T-helper 17 cell (primary cell): ENCODE results near the gene ST6GALNAC1. TPM values are rescaled to one million over a fixed set of nuclear protein-coding genes. Genes with fewer than 3 reads are reported as not detected.
"Not testable (repeated sequence)": the region's sequence is repeated elsewhere in the genome, so short reads cannot be mapped to it uniquely, and the experiment has no call there.

Experiments used
- ATAC-seq: fragments of 150-1000 bp; cut with Tn5 transposase; 2 replicates; pipeline ENCODE4 v1.10.0; 2021; ENCODE audit warnings: mild to moderate bottlenecking, moderate library complexity
- DNase-seq, 3 donors: peaks; one replicate each; pipeline versions ENCODE4 v3.0.0 to v3.0.0-alpha.2; 2020 to 2021
- H3K9me3 ChIP-seq: one replicate; pipeline ENCODE4 v1.7.0; 2013; ENCODE audit warnings: low read length, mild to moderate bottlenecking; ENCODE audit not compliant: control insufficient read depth, poor library complexity, severe bottlenecking
- H3K27ac Mint-ChIP-seq: one replicate; pipeline ENCODE4 v1.8.0; 2022; ENCODE audit warnings: mild to moderate bottlenecking, moderate library complexity, mixed read lengths
- H3K27me3 Mint-ChIP-seq: one replicate; pipeline ENCODE4 v1.8.0; 2022; ENCODE audit warnings: mixed read lengths
- H3K36me3 Mint-ChIP-seq: one replicate; pipeline ENCODE4 v1.8.0; 2022; ENCODE audit warnings: low read depth, mixed read lengths
- H3K4me1 Mint-ChIP-seq: one replicate; pipeline ENCODE4 v1.8.0; 2022; ENCODE audit warnings: mild to moderate bottlenecking, mixed read lengths
- H3K4me3 Mint-ChIP-seq: one replicate; pipeline ENCODE4 v1.8.0; 2022; ENCODE audit warnings: mild to moderate bottlenecking, moderate library complexity, mixed read lengths
- total RNA-seq, 4 donors: library from RNA in 2 of 4; stranded (reverse) in 2 of 4; gene quantifications; one replicate each; pipeline ENCODE4 v1.2.3 and lab custom pipeline; 2022 to 2026

ST6GALNAC1 gene
- total RNA-seq, 2 donors from 2014 or later = 4.1 to 8.4 TPM

DNA sequence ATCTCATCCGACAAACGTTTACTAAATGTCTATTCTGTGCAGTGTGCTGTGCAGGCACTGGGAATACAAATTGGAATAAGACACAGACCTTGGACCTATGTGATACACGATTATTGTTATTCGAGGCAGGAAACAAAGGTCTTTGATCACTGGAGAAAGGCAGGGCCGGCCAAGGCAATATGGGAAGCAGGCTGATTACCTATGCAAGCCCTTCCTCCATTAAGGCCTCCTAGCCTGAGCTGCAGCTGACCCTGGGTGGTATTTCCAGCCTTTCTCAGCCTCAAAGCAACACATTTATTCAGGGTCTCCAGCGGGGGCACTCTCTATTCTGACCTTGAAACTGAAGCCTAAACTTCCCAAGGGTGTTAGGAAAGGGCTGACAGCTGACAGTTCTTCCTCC, 13.4 kb downstream of the ST6GALNAC1 start:
- no peak for DNase-seq

GRCh38 chr17:76627510-76627909, 16.0 kb downstream of the ST6GALNAC1 start:
- peaks cover 5% of the 10 kb centered on the region for H3K4me1 Mint-ChIP-seq
- no peak overlapping the region for H3K27ac Mint-ChIP-seq
- peaks cover 2% of the 10 kb centered on the region for H3K36me3 Mint-ChIP-seq
- no peak overlapping the region for H3K4me3 Mint-ChIP-seq
- ATAC-seq (no peak), DNase-seq (no peak)
- H3K27me3 Mint-ChIP-seq = peaks cover 10% of the 10 kb centered on the region
- H3K9me3 ChIP-seq = no peaks in the 10 kb centered on the region

More for the DNA sequence above, 13.4 kb downstream of the ST6GALNAC1 start:
- Mint-ChIP-seq H3K4me1 (no peaks in the 10 kb centered on the region), H3K27ac (peak overlapping the region; percentile 29), H3K36me3 (peaks cover 2% of the 10 kb centered on the region), H3K4me3 (no peak overlapping the region), H3K27me3 (peaks cover 5% of the 10 kb centered on the region)
- H3K9me3 ChIP-seq = no peaks in the 10 kb centered on the region
- no peak for ATAC-seq

GRCh38 chr17:76626442-76626841, 17.1 kb downstream of the ST6GALNAC1 start:
- Mint-ChIP-seq H3K36me3 (peaks cover 2% of the 10 kb centered on the region), H3K4me1 (peaks cover 5% of the 10 kb centered on the region), H3K4me3 (no peak overlapping the region), H3K27ac (no peak overlapping the region), H3K27me3 (peaks cover 10% of the 10 kb centered on the region)
- H3K9me3 ChIP-seq = no peaks in the 10 kb centered on the region
- DNase-seq (no peak), ATAC-seq (no peak)

DNA sequence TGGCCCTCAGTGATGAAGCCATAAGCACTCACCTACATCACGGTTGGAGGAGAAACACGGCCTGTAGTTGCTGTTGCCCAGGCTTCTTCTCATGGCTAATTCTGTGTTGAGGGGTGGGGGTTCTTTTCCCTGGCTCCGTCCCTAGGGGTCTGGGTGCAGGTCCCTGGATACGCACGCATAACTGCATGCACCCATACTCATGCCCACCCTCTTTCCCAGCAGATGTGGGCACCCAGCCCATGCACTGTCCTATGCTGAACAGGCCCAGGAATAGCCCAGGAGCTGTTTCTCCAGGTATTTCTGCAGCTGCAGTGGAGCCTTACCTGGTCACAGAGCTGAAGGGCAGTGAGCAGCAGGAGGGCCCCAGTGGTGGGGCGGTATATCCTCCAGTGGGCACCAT, 18.1 kb downstream of the ST6GALNAC1 start:
- no peaks in the 10 kb centered on the region for H3K9me3 ChIP-seq
- no peak overlapping the region for H3K27ac Mint-ChIP-seq
- DNase-seq = no peak
- H3K4me3 Mint-ChIP-seq = no peak overlapping the region
- peaks cover 10% of the 10 kb centered on the region for H3K27me3 Mint-ChIP-seq
- ATAC-seq = no peak
- H3K36me3 Mint-ChIP-seq = peaks cover 2% of the 10 kb centered on the region
- peaks cover 5% of the 10 kb centered on the region for H3K4me1 Mint-ChIP-seq

DNA sequence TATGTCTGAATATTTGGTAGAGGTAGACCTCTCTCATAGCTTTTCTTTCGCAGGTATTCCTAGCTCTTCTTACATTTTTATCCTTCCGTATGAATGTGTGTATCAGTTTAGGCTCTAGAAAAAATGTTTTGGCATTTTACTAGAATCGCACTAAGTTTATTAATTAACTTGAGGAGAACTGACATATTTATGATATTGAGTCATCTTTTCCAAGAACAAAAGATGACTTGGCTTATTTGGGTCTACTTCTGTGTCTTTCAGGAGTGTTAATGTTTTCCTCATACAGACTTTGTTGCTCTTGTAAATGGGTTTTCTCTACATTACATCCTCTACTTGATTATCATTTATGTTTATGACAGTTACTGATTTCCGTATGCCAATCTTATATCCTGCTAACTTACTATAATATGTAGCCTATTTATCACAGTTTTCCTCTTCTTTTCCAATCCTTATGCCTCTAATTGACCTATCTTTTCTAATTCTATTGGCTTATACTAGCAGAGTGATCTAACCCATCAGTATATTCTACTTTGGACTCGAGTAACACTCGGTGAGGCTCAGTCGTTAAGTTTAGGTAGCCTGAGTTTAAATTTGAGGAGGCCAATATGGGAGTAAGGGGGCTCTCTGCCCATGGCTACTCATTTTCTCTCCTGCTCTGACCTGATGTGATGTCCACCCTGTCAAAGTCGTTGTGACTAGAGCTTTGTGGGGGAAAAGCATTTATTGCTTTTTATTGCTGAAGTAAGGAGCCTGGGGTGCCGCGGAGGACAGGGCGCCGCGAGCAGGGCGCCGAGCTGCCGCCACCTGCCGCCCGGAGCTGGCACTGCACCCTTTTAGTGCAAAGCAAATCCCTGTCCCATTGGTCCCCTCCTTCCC, 20.0 kb downstream of the ST6GALNAC1 start:
- Mint-ChIP-seq H3K36me3 (peaks cover 2% of the 10 kb centered on the region), H3K27me3 (peaks cover 10% of the 10 kb centered on the region), H3K4me1 (peaks cover 5% of the 10 kb centered on the region), H3K4me3 (no peak overlapping the region), H3K27ac (peak overlapping the region; percentile 92)
- DNase-seq (peak; percentile 57 to 80 (median 62)), ATAC-seq (peak; percentile 98)
- no peaks in the 10 kb centered on the region for H3K9me3 ChIP-seq

DNA sequence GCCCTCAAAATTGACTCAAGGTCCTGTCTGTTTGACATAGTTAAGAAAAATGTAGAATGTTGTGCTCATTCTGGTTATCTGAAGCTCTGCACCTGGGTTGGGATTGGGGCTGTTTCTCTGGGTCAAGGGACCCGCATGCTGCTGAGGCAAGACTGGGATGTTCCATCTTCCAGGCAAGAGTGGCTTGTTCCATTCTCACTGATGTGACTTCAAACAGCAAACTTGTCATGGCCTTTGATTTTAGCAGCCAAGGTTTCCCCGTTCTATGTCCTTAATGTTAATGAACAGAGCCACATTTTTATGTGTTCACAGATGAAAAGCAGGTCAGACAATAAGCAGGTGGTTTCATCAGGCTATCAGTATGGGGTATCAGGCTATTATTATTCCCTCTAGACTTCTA, 25.7 kb downstream of the ST6GALNAC1 start:
- Mint-ChIP-seq H3K4me3 (no peak overlapping the region), H3K27ac (peak overlapping the region; percentile 73), H3K27me3 (no peaks in the 10 kb centered on the region), H3K36me3 (no peaks in the 10 kb centered on the region), H3K4me1 (no peaks in the 10 kb centered on the region)
- no peaks in the 10 kb centered on the region for H3K9me3 ChIP-seq
- DNase-seq (no peak), ATAC-seq (no peak)

- Mint-ChIP-seq H3K4me1 (no peaks in the 10 kb centered on the region), H3K27me3 (peaks cover 13% of the 10 kb centered on the region), H3K27ac (no peak overlapping the region), H3K36me3 (peaks cover 3% of the 10 kb centered on the region), H3K4me3 (no peak overlapping the region)
- no peaks in the 10 kb centered on the region for H3K9me3 ChIP-seq
- DNase-seq (no peak), ATAC-seq (no peak)
These were observed 28.5 kb downstream of the ST6GALNAC1 start for GRCh38 chr17:76614912-76615617.

GRCh38 chr17:76614064-76614759, 29.3 kb downstream of the ST6GALNAC1 start:
- H3K4me3 Mint-ChIP-seq, ATAC-seq, DNase-seq, H3K9me3 ChIP-seq, H3K36me3 Mint-ChIP-seq, H3K4me1 Mint-ChIP-seq, H3K27ac Mint-ChIP-seq: not testable (repeated sequence)
- H3K27me3 Mint-ChIP-seq = peaks cover 16% of the 10 kb centered on the region

DNA sequence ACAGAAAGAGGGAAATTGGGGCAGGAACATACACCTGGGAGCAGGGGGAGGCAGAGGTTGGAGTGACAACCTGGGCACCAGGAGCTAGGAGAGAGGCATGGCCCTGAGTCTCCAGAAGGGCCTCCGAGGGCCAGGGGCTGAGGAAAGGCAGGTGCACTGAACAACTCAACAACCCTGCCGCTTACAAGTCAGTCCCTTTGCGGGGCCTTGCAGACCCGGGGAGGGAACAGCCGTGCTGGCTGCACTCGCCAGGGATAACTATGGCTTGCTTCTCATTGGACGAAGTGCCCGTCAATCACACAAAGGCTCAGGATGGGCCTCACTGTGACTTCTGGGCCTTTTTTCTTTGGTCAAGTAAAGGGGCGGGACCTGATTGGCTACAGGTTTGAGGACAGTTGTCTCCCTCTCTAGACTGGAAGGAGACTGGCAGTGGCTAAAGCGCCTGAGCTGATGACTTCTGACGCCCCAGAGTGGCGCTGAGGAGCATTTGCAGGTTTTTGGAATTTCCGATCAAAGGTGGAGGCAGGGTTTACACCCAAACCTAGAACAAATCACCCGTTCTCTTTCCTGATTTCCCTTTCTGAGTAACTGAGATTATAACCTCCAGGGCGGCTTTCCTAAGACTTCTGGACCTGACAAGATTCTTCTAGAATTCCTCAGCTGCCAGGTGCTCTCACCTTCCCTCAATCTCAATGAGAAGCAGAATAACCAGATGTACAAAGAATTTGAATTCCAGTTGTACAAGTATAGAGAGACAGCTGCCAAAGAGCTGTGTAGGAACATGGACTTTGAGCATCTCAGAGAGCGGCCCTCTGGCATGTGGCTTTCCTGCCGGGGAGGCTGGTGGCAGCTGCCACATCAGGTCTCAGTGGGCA, 30.3 kb downstream of the ST6GALNAC1 start:
- H3K27ac Mint-ChIP-seq = no peak overlapping the region
- DNase-seq (no peak), ATAC-seq (no peak)
- H3K27me3 Mint-ChIP-seq = peaks cover 22% of the 10 kb centered on the region
- H3K9me3 ChIP-seq = no peaks in the 10 kb centered on the region
- H3K4me1 Mint-ChIP-seq = no peaks in the 10 kb centered on the region
- H3K4me3 Mint-ChIP-seq = no peak overlapping the region
- peaks cover 3% of the 10 kb centered on the region for H3K36me3 Mint-ChIP-seq

GRCh38 chr17:76612465-76612864, 31.1 kb downstream of the ST6GALNAC1 start:
- no peak for DNase-seq
- no peaks in the 10 kb centered on the region for H3K9me3 ChIP-seq
- Mint-ChIP-seq H3K27ac (no peak overlapping the region), H3K4me3 (no peak overlapping the region), H3K27me3 (peaks cover 22% of the 10 kb centered on the region), H3K4me1 (no peaks in the 10 kb centered on the region), H3K36me3 (peaks cover 3% of the 10 kb centered on the region)
- ATAC-seq = no peak

- H3K4me1 Mint-ChIP-seq = no peaks in the 10 kb centered on the region
- DNase-seq (no peak), ATAC-seq (no peak)
- H3K27me3 Mint-ChIP-seq = peaks cover 22% of the 10 kb centered on the region
- no peaks in the 10 kb centered on the region for H3K9me3 ChIP-seq
- H3K27ac Mint-ChIP-seq = no peak overlapping the region
- H3K4me3 Mint-ChIP-seq = no peak overlapping the region
- H3K36me3 Mint-ChIP-seq = peaks cover 3% of the 10 kb centered on the region
These were observed 31.8 kb downstream of the ST6GALNAC1 start for GRCh38 chr17:76611758-76612157.

DNA sequence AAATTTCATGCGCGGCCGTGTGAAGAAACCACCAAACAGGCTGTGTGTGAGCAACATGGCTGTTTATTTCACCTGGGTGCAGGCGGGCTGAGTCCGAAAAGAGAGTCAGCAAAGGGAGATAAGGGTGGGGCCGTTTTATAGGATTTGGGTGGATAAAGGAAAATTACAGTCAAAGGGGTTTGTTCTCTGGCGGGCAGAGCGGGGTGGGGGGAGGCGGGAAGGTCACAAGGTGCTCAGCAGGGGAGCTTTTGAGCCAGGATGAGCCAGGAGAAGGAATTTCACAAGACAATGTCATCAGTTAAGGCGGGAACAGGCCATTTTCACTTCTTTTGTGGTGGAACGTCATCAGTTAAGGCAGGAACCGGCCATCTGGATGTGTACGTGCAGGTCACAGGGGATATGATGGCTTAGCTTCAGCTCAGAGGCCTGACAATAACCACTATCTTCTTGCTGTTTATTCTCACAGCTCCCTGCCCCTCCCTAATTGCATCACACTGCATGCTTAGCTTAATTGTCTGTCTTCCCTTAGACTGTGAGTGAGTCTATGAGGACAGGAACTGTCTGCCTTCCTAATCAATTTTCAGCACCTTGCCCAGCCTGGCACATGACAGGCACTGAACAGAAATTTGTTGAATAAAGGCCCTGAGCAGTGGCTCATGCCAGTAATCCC, 32.3 kb downstream of the ST6GALNAC1 start:
- peaks cover 22% of the 10 kb centered on the region for H3K27me3 Mint-ChIP-seq
- H3K27ac Mint-ChIP-seq, H3K36me3 Mint-ChIP-seq, H3K4me1 Mint-ChIP-seq, H3K9me3 ChIP-seq, ATAC-seq, DNase-seq, H3K4me3 Mint-ChIP-seq: not testable (repeated sequence)
